H9 (cell line): ENCODE measurements around the gene LSM4. TPM values are rescaled to one million over a fixed set of nuclear protein-coding genes. Genes with fewer than 3 reads are reported as not detected.

Experiments used
- DNase-seq: peaks from one replicate; pipeline ENCODE4 v3.0.0-alpha.2; 2017
- H2AFZ ChIP-seq: one replicate; pipeline ENCODE4 v1.6.1; 2013; ENCODE audit warnings: mild to moderate bottlenecking, low read length, control low read depth, moderate library complexity
- H2AK5ac ChIP-seq: 2 replicates; pipeline ENCODE4 v1.6.1; 2013; ENCODE audit warnings: low read length, control low read depth, mixed read lengths; ENCODE audit not compliant: insufficient read length
- H2BK120ac ChIP-seq: one replicate; pipeline ENCODE4 v1.6.1; 2013; ENCODE audit warnings: low read depth, mild to moderate bottlenecking, low read length, control low read depth, inconsistent platforms; ENCODE audit not compliant: poor library complexity, severe bottlenecking
- H2BK12ac ChIP-seq: 2 replicates; pipeline ENCODE4 v1.6.1; 2013; ENCODE audit warnings: low read length, control low read depth, mixed read lengths, low read depth; ENCODE audit not compliant: insufficient read length
- H2BK15ac ChIP-seq: 2 replicates; pipeline ENCODE4 v1.6.1; 2013; ENCODE audit warnings: low read depth, low read length, control low read depth
- H2BK20ac ChIP-seq: one replicate; pipeline ENCODE4 v1.6.1; 2013; ENCODE audit warnings: low read depth, mild to moderate bottlenecking, low read length, control low read depth, inconsistent platforms; ENCODE audit not compliant: poor library complexity, severe bottlenecking
- H2BK5ac ChIP-seq: 2 replicates; pipeline ENCODE4 v1.6.1; 2013; ENCODE audit warnings: low read length, control low read depth, mixed read lengths; ENCODE audit not compliant: insufficient read length
- H3K14ac ChIP-seq: 2 replicates; pipeline ENCODE4 v1.6.1; 2013; ENCODE audit warnings: low read length, control low read depth; ENCODE audit not compliant: insufficient read depth
- H3K18ac ChIP-seq: 2 replicates; pipeline ENCODE4 v1.6.1; 2013; ENCODE audit warnings: low read depth, mild to moderate bottlenecking, mixed read lengths, low read length, control low read depth; ENCODE audit not compliant: insufficient read length
- H3K23ac ChIP-seq: 2 replicates; pipeline ENCODE4 v1.6.1; 2013; ENCODE audit warnings: low read length, control low read depth, mixed read lengths, low read depth; ENCODE audit not compliant: insufficient read length
- H3K23me2 ChIP-seq: 2 replicates; pipeline ENCODE4 v1.6.1; 2013; ENCODE audit warnings: low read depth, mild to moderate bottlenecking, mixed read lengths, low read length, control low read depth; ENCODE audit not compliant: insufficient read length, poor library complexity, severe bottlenecking
- H3K27ac ChIP-seq: 2 replicates; pipeline ENCODE4 v1.5.1; 2013; ENCODE audit warnings: low read length, control low read depth, mixed read lengths, low read depth; ENCODE audit not compliant: insufficient read length
- H3K27me3 ChIP-seq: 2 replicates; pipeline ENCODE4 v1.6.1; 2013; ENCODE audit warnings: low read length, control low read depth, inconsistent platforms; ENCODE audit not compliant: insufficient read depth
- H3K4ac ChIP-seq: 2 replicates; pipeline ENCODE4 v1.6.1; 2013; ENCODE audit warnings: low read depth, mild to moderate bottlenecking, control low read depth, inconsistent platforms, low read length, moderate library complexity
- H3K4me1 ChIP-seq: 2 replicates; pipeline ENCODE4 v1.6.1; 2013; ENCODE audit warnings: low read length, control low read depth, inconsistent platforms; ENCODE audit not compliant: insufficient read depth
- H3K4me2 ChIP-seq: 2 replicates; pipeline ENCODE4 v1.6.1; 2013; ENCODE audit warnings: low read length, control low read depth, mixed read lengths; ENCODE audit not compliant: insufficient read length, insufficient read depth
- H3K56ac ChIP-seq: 2 replicates; pipeline ENCODE4 v1.6.1; 2013; ENCODE audit warnings: low read depth, mild to moderate bottlenecking, mixed read lengths, low read length, control low read depth; ENCODE audit not compliant: insufficient read length
- H3K79me1 ChIP-seq: 2 replicates; pipeline ENCODE4 v1.6.1; 2013; ENCODE audit warnings: low read depth, mild to moderate bottlenecking, moderate library complexity, low read length, control low read depth, inconsistent platforms; ENCODE audit not compliant: insufficient read depth, poor library complexity, severe bottlenecking
- H3K79me2 ChIP-seq: 2 replicates; pipeline ENCODE4 v1.6.1; 2013; ENCODE audit warnings: low read length, control low read depth, inconsistent platforms; ENCODE audit not compliant: insufficient read depth
- H3K9ac ChIP-seq: 2 replicates; pipeline ENCODE4 v1.6.1; 2013; ENCODE audit warnings: low read length, control low read depth, mixed read lengths; ENCODE audit not compliant: insufficient read length; ENCODE audit errors: extremely low read depth
- H3K9me3 ChIP-seq: one replicate; pipeline ENCODE4 v1.6.1; 2013; ENCODE audit warnings: low read depth, low read length, inconsistent platforms; ENCODE audit not compliant: control insufficient read depth
- H3T11ph ChIP-seq: one replicate; pipeline ENCODE4 v1.6.1; 2013; ENCODE audit warnings: mild to moderate bottlenecking, low read length, control low read depth, inconsistent platforms
- H4K20me1 ChIP-seq: one replicate; pipeline ENCODE4 v1.6.1; 2013; ENCODE audit not compliant: control insufficient read depth, insufficient read length, insufficient read depth
- H4K5ac ChIP-seq: 2 replicates; pipeline ENCODE4 v1.6.1; 2013; ENCODE audit warnings: low read depth, mild to moderate bottlenecking, mixed read lengths, low read length, control low read depth; ENCODE audit not compliant: insufficient read length
- H4K8ac ChIP-seq: replicated peaks from 2 replicates; pipeline ENCODE4 v1.6.1; 2013; ENCODE audit warnings: low read length, control low read depth, mixed read lengths, low read depth; ENCODE audit not compliant: insufficient read length
- H4K91ac ChIP-seq: 2 replicates; pipeline ENCODE4 v1.6.1; 2013; ENCODE audit warnings: low read depth, mild to moderate bottlenecking, moderate library complexity, mixed read lengths, low read length, control low read depth; ENCODE audit not compliant: insufficient read length
- H3K27ac Mint-ChIP-seq, 3 experiments: 2 replicates in 2 of 3; 3 replicates in 1 of 3; pipeline ENCODE4 v1.8.0; 2020 to 2021; ENCODE audit warnings: mixed read lengths in 3 of 3, mild to moderate bottlenecking in 1 of 3, moderate library complexity in 1 of 3
- H3K27me3 Mint-ChIP-seq: 2 replicates; pipeline ENCODE4 v1.8.0; 2021; ENCODE audit warnings: low read depth, mild to moderate bottlenecking, moderate library complexity, mixed read lengths
- H3K36me3 Mint-ChIP-seq, 3 experiments: 2 replicates in 2 of 3; 3 replicates in 1 of 3; pipeline ENCODE4 v1.8.0; 2020 to 2021; ENCODE audit warnings: low read depth in 3 of 3, mixed read lengths in 3 of 3; ENCODE audit not compliant: insufficient read depth in 1 of 3
- H3K4me1 Mint-ChIP-seq, 2 experiments: 2 replicates each; pipeline ENCODE4 v1.8.0; 2020; ENCODE audit warnings: mixed read lengths in 2 of 2
- H3K4me3 Mint-ChIP-seq, 2 experiments: 2 replicates in 1 of 2; 3 replicates in 1 of 2; pipeline ENCODE4 v1.8.0; 2020 to 2021; ENCODE audit warnings: mild to moderate bottlenecking in 2 of 2, mixed read lengths in 2 of 2, moderate library complexity in 1 of 2
- H3K9me3 Mint-ChIP-seq, 2 experiments: 2 replicates in 1 of 2; 3 replicates in 1 of 2; pipeline ENCODE4 v1.8.0; 2020; ENCODE audit warnings: mild to moderate bottlenecking in 2 of 2, mixed read lengths in 2 of 2, moderate library complexity in 1 of 2
- CTCF ChIP-seq: fragments of 200-600 bp; sonication (generic); conservative IDR thresholded peaks from 3 replicates; pipeline ENCODE4 v1.8.0; 2021; ENCODE audit warnings: antibody characterized with exemption, mild to moderate bottlenecking
- WGBS: extraction: QIAGEN DNeasy Blood & Tissue Kit; methylation state at CpG from one replicate; pipeline ENCODE4 v1.1.7; 2013; ENCODE audit warnings: missing lambda C conversion rate, low lambda C conversion rate, mixed read lengths; ENCODE audit not compliant: insufficient read length; ENCODE audit errors: extremely low coverage; 5-methylcytosine and 5-hydroxymethylcytosine counted together
- total RNA-seq: library from RNA; stranded (reverse); gene quantifications from 2 replicates; pipeline ENCODE4 v1.2.1, GENCODE V29; 2021

Gene LSM4
- total RNA-seq, 1 experiment from 2014 or later = 342 TPM

- Histone ChIP-seq H4K20me1 (no peaks in the 10 kb centered on the region), H3K79me1 (no peaks in the 10 kb centered on the region), H3K56ac (no peak overlapping the region), H3K27ac (no peak overlapping the region), H3K9ac (no peak overlapping the region), H3K18ac (no peak overlapping the region), H4K8ac (no peak overlapping the region), H4K91ac (no peak overlapping the region), H2AK5ac (no peak overlapping the region), H3K23ac (no peak overlapping the region), H3K27me3 (no peaks in the 10 kb centered on the region), H4K5ac (no peak overlapping the region), H3K79me2 (no peaks in the 10 kb centered on the region), H3K4me2 (no peak overlapping the region), H3K23me2 (no peaks in the 10 kb centered on the region), H3T11ph (no peak overlapping the region), H2AFZ (no peak overlapping the region), H3K9me3 (no peaks in the 10 kb centered on the region), H3K4ac (no peak overlapping the region), H2BK15ac (no peak overlapping the region), H2BK20ac (no peak overlapping the region), H2BK12ac (no peak overlapping the region), H2BK5ac (no peak overlapping the region), H3K4me1 (peaks cover 2% of the 10 kb centered on the region; the same call in 1 of the 2 replicates), H2BK120ac (no peak overlapping the region), H3K14ac (no peak overlapping the region)
- Mint-ChIP-seq H3K9me3 (no peaks in the 10 kb centered on the region; a peak in 2 of 5 replicates), H3K4me1 (peaks cover 27 to 39% of the 10 kb centered on the region in 2 experiments), H3K4me3 (no peak overlapping the region), H3K27me3 (no peaks in the 10 kb centered on the region; the same call in 1 of the 2 replicates), H3K27ac (peak overlapping the region in 2 of 3 experiments; percentile 28 to 62; a peak in 2 of 7 replicates), H3K36me3 (peaks cover 0 to 40% (median under 1%) of the 10 kb centered on the region in 3 experiments; a peak in 3 of 7 replicates)
- DNase-seq = no peak
- no peak for TF ChIP-seq CTCF
- no CpG with 5 or more reads among the region's 15 CpGs for WGBS
These were observed 45.8 kb upstream of the LSM4 start for GRCh38 chr19:18368504-18369222.
